Left renal cortex interstitium (tissue), 4 donors: ENCODE measurements around the gene JAM2. TPM values are rescaled to one million over a fixed set of nuclear protein-coding genes. Genes with fewer than 3 reads are reported as not detected.
"Not testable (repeated sequence)": the region's sequence is repeated elsewhere in the genome, so short reads cannot be mapped to it uniquely, and the experiment has no call there.

Experiments
- DNase-seq, 4 donors: peaks; one replicate each; pipeline ENCODE4 v3.0.0-alpha.2; 2013; ENCODE audit warnings: low read depth in 4 of 4, low spot score in 2 of 4, missing footprints in 1 of 4
- polyA plus RNA-seq, 4 donors: library from polyadenylated mRNA; unstranded; fragments of 120-200 nt; gene quantifications; one replicate each; pipeline ENCODE4 v1.2.1, GENCODE V29; 2013; ENCODE audit not compliant: insufficient read length in 4 of 4

The JAM2 gene
- polyA plus RNA-seq, 4 donors, result 9.3 to 13.5 (median 11.7) TPM

GRCh38 chr21:25710550-25710949 is 71.5 kb downstream of the JAM2 start:
- DNase-seq, result no peak

DNA sequence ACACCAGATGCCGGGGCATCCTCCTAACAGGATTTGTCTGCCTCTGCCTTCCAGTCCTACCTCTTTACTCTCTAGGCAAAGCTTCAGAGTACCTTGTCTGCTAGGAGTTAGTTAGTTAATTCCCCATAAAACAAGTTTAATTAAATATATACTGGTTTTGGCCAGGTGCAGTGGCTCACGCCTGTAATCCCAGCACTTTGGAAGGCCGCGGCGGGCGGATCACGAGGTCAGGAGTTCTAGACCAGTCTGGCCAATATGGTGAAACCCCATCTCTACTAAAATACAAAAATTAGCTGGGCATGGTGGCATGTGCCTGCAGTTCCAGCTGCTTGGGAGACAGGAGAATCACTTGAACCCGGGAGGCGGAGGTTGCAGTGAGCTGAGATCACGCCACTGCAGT is 75.0 kb downstream of the JAM2 start:
- not testable (repeated sequence) for DNase-seq

GRCh38 chr21:25717491-25718147 is 78.6 kb downstream of the JAM2 start:
- DNase-seq, result no peak

DNA sequence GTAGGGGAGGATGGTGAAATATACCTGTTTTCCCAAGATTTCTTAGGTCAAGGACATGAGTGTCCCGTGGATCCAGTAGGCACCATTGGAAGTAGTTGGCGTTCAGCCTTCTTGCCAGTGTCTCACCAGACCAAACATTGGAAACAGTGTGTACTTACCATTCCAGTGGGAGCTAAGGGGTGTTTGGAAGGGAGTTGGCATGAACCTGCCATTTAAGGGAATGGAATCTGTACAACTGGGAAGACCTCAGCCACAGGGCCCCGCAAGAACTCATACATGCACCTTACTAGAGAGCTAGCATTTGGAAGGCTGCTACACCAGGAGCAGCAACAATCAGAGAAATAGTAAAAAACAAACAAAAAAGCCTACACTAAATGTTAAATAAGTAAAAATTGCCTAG is 82.9 kb downstream of the JAM2 start:
- no peak for DNase-seq

- no peak for DNase-seq
Measured at GRCh38 chr21:25722631-25723030, 83.6 kb downstream of the JAM2 start.

DNA sequence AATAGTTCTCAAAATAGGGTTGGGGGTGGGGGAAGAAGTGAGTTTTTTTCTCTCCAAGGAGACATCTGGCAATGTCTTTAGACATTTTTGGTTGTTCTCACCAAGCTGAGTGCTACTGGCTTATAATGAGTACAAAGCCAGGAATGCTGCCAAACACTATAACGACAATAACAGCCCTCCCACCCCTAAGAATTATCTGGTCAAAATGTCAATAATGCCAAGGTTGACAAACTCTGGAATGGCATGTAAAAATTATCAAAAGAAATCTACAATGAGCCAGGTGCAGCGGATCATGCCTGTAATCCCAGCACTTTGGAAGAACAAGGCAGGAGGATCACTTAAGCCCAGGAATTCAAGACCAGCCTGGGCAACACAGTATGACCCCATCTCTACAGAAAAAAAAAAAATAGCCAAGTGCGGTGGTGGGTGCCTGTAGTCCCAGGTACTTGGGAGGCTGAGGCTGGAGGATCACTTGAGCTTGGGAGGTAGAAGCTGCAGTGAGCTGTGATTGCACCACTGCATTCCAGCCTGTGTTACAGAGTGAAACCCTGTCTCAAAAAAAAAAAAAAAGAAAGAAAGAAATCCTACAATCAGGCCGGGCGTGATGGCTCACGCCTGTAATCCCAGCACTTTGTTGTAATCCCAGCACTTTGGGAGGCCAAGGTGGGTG is 93.2 kb downstream of the JAM2 start:
- no peak for DNase-seq

DNA sequence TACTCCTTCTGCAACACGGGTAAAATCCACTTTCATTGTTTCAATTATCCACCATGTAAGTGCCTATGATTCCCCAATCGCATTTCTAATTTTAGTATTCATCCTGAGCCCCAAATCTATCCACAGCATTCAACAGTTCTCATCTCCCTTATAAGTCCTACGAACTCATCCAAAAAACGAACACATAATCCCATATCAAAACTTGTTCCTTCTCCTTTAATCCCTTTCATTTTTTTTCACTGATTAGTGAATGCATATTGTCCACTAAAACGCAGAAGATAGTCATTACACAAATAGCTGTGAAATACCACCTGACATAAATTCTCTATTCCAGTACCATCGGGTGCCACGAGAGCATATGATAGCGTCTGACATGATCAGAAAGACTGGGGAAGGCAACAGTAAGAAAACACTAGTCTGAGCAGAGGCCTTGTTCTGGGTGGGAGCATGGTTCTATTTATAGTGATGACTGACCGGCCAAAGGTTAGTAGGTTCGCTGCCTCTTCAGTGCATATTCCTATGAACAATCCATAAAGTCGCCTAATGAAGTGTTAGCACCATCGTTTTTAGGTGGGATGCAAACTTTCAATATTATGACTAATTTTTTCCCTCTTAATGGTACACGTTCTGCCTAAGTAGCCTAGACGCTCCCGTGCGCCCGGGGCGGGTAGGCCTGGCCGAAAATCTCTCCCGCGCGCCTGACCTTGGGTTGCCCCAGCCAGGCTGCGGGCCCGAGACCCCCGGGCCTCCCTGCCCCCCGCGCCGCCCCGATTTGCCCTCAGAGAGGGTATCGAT is 95.0 kb downstream of the JAM2 start:
- DNase-seq, result peak in 1 of 4 donors; percentile 7

DNA sequence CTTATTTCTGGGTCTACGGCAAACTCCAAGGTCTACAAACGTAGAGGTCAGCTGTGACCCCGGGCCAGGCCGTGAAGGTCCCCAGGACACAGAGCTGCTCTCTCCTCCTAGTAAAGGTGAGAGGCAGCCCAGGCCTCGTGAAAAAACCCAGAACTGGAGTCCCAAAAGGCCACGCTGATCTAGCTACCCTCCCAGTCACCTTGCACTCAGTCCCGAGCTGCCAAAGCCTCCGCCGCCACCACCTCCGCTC is 95.5 kb downstream of the JAM2 start:
- no peak for DNase-seq

DNA sequence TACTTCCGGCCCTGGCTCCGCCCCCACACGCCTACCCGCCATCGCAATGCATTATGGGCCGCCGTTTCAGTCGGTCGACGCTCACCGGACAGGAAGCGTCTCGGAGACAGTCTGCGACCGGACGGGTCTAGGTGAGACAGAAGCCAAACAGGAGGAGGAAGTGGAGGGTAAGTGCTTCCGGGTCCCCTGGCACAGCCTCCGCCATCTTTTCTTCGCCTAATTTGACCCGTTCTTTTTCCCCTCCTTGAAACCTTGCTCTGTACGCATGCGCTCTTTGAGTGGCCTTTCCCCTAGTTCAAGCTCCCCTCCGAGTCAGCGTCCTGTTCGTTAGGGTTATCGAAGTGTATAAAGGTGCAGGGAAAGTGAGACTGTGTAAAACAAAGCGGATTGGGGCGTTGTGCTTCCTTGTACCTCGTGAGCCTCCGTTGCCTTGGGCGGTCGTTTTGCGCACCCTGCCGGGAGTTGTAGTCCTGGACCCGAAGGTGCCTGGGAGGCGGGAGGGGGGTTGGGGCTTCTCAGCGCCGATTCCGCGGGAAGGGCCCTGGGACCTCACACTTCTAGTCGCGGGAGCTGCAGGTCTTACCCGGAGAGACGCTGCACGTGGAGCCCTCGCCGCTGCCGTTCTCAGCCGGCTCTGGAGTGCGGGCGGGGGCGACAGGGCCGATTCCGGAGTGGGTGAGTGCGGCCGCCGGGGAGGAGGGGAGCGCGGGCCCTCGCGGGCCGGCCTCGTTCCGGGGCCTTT is 96.0 kb downstream of the JAM2 start, which contains the start of the genes ATP5PF and GABPA:
ATP5PF (minus strand) TSS at position 1 of the 742 bp plus-strand sequence. CDS start 5,110 bp downstream, outside the sequence.
GABPA (plus strand) TSS at position 69 of the 742 bp plus-strand sequence. CDS start 6,627 bp downstream, outside the sequence.
- peak; percentile 95 to 100 (median 98) for DNase-seq

- DNase-seq, result peak; percentile 41 to 80 (median 74)
Measured at GRCh38 chr21:25735646-25736597, 96.9 kb downstream of the JAM2 start.

- DNase-seq, result no peak
Measured at GRCh38 chr21:25737421-25737820, 98.4 kb downstream of the JAM2 start.

GRCh38 chr21:25742900-25743299 is 103.8 kb downstream of the JAM2 start:
- DNase-seq, result no peak

DNA sequence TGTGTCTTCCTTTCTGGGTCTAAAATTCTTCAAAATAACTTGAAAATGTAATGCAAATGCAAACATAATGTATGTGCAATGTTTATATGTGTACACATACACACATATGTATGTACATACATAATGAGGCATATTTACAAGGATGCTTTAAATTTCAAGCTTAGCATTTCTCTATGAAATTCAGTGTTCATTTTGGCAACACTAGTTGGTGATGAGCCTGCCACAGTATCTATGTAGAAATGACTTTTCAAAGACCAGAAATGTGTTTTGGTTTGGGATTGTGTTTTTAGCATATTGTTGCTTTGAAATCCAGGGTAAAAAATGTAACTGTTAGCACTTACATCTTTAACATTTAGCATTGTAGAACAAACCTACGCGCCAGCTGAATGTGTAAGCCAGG is 105.8 kb downstream of the JAM2 start:
- no peak for DNase-seq

GRCh38 chr21:25750085-25750484 is 111.0 kb downstream of the JAM2 start:
- DNase-seq, result no peak

GRCh38 chr21:25752416-25752815 is 113.4 kb downstream of the JAM2 start:
- no peak for DNase-seq

GRCh38 chr21:25756190-25756932 is 117.3 kb downstream of the JAM2 start:
- no peak for DNase-seq

DNA sequence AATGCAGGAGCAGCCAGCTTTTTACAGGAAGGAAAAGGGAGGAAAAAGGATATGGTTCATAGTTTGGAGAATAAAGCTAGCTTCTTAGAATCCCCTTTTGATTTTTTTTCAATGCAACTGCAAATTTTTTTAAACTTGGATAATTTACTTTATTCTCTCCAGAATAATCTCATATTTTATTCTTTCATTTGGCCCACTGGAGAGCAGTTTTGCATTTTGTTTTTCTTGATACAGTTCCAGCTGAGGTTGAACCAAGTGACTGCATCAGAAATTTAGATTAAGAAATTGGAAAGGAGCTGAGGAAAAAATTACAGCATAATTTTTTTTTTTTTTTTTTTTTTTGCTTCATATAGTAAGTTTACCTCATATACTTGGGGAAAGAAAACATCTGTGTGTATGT is 118.5 kb downstream of the JAM2 start:
- no peak for DNase-seq

DNA sequence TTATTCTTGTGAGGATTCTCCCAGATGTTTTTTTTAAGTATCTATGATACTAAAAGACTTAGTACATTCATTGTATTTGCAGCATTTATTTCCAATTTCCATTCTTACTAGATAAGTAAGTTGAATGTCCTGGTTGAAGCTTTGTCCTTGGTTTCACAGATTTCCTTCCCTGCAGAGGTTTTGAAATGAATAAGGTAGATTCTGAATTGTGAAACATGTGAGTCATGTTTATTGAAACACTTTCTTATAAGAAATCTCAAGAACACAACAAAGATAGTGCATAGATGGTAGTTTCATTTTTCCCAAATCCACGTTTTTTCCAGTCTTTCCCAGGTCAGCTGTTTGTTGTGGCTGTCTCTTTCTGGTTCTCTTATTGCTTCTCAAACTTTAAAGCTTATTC is 120.5 kb downstream of the JAM2 start:
- no peak for DNase-seq

GRCh38 chr21:25760061-25760460 is 121.0 kb downstream of the JAM2 start:
- no peak for DNase-seq
